K562 (cell line): Measurements from ENCODE around the gene ACSL3.

Experiments used
- EZH2 ChIP-seq: IDR thresholded peaks from 2 replicates; pipeline ENCODE4 v1.6.1; 2012; ENCODE audit warnings: low read depth, mild to moderate bottlenecking, inconsistent platforms, low read length, borderline replicate concordance
- GABPA ChIP-seq: fragments of 200-800 bp; sonication (Bioruptor generic); conservative IDR thresholded peaks from 2 replicates; pipeline ENCODE4 v1.6.1; 2016; ENCODE audit warnings: low read depth, missing genetic modification characterization, missing compliant biosample characterization
- ZMIZ1 ChIP-seq, 2 experiments: fragments of 150-350 bp in 1 of 2; IDR thresholded peaks; 2 replicates each; pipeline ENCODE4 v1.6.1; 2012 to 2016; ENCODE audit warnings: low read depth in 2 of 2, low read length in 2 of 2, mild to moderate bottlenecking in 1 of 2, moderate library complexity in 1 of 2
- ZNF224 ChIP-seq: sonication (generic); formaldehyde crosslinking; IDR thresholded peaks from 2 replicates; pipeline ENCODE4 v1.8.0; 2022; ENCODE audit warnings: mild to moderate bottlenecking, missing genetic modification reagents
- ZNF274 ChIP-seq: IDR thresholded peaks from 2 replicates; pipeline ENCODE4 v1.6.1; 2011; ENCODE audit warnings: low read depth, mild to moderate bottlenecking, low read length, moderate library complexity, borderline replicate concordance

GRCh38 chr2:222891890-222892289, 31.1 kb downstream of the ACSL3 start:
- TF ChIP-seq ZNF274 (no peak), ZMIZ1 (IDR thresholded peaks at IDR 0.05; ENCODE audit: low read depth in 2 of 2, low read length in 2 of 2) (no peak), EZH2 (no peak), GABPA (tag) (no peak), ZNF224 (CRISPR knock-in tag) (no peak)
